IMR-90 (cell line): Measurements from ENCODE around the gene ROBO2. TPM values are rescaled to one million over a fixed set of nuclear protein-coding genes. Genes with fewer than 3 reads are reported as not detected.

Experiments used
- ATAC-seq: fragments of 200-7000 bp; cut with Tn5 transposase; 2 replicates; pipeline ENCODE4 v1.9.1; 2020; ENCODE audit warnings: low read depth, mild to moderate bottlenecking, moderate library complexity
- BruUV-seq: library from RNA; stranded (reverse); fragments of 400-500 nt; replicated peaks from 2 replicates; lab custom pipeline; 2021; lab: Mats Ljungman, UMichigan
- CTCF ChIA-PET: fragments of 300-600 bp; formaldehyde crosslinking; extraction: SDS; loops from one replicate; lab custom pipeline; 2021; ENCODE audit warnings: antibody characterized with exemption; lab: Yijun Ruan, JAX
- POLR2A ChIA-PET: fragments of 300-600 bp; sonication (Branson Sonifier 250); formaldehyde crosslinking; loops from one replicate; lab custom pipeline; 2022; ENCODE audit warnings: antibody characterized with exemption; ENCODE audit not compliant: unreplicated experiment; lab: Charles Lee
- DNase-seq: peaks from one replicate; pipeline ENCODE4 v3.0.0; 2013
- H2AFZ ChIP-seq: replicated peaks from 2 replicates; pipeline ENCODE3; 2013; ENCODE audit warnings: low read length, mild to moderate bottlenecking; ENCODE audit not compliant: poor library complexity
- H2AK5ac ChIP-seq: 2 replicates; pipeline ENCODE4 v1.6.1; 2013; ENCODE audit warnings: low read depth, low read length, inconsistent platforms
- H2AK9ac ChIP-seq: replicated peaks from 2 replicates; pipeline ENCODE3; 2013; ENCODE audit warnings: mild to moderate bottlenecking, low read depth, low read length, moderate library complexity; ENCODE audit not compliant: poor library complexity
- H2BK120ac ChIP-seq: 2 replicates; pipeline ENCODE4 v1.6.1; 2013; ENCODE audit warnings: low read depth, low read length, inconsistent platforms
- H2BK15ac ChIP-seq: 3 replicates; pipeline ENCODE4 v1.6.1; 2013; ENCODE audit warnings: low read depth, low read length, inconsistent platforms
- H2BK20ac ChIP-seq: 2 replicates; pipeline ENCODE4 v1.6.1; 2013; ENCODE audit warnings: low read depth, mild to moderate bottlenecking, inconsistent platforms, low read length, moderate library complexity
- H2BK5ac ChIP-seq: 2 replicates; pipeline ENCODE4 v1.6.1; 2013; ENCODE audit warnings: mild to moderate bottlenecking, low read depth, low read length, inconsistent platforms; ENCODE audit not compliant: poor library complexity, severe bottlenecking
- H3K14ac ChIP-seq: replicated peaks from 2 replicates; pipeline ENCODE4 v1.6.1; 2013; ENCODE audit warnings: low read depth, low read length, inconsistent platforms
- H3K18ac ChIP-seq: 2 replicates; pipeline ENCODE4 v1.6.1; 2013; ENCODE audit warnings: low read depth, low read length, control low read depth
- H3K23ac ChIP-seq: 2 replicates; pipeline ENCODE4 v1.6.1; 2013; ENCODE audit warnings: low read depth, low read length, inconsistent platforms
- H3K27ac ChIP-seq: 2 replicates; pipeline ENCODE4 v1.5.1; 2013; ENCODE audit warnings: mild to moderate bottlenecking, control low read depth, low read length; ENCODE audit not compliant: insufficient read depth
- H3K27me3 ChIP-seq: 2 replicates; pipeline ENCODE4 v1.6.1; 2013; ENCODE audit warnings: low read length; ENCODE audit not compliant: control insufficient read depth, insufficient read depth
- H3K36me3 ChIP-seq: 2 replicates; pipeline ENCODE4 v1.6.1; 2013; ENCODE audit warnings: low read length, mixed read lengths; ENCODE audit not compliant: control insufficient read depth, insufficient read depth
- H3K4ac ChIP-seq: 2 replicates; pipeline ENCODE4 v1.6.1; 2013; ENCODE audit warnings: low read depth, low read length, inconsistent platforms
- H3K4me1 ChIP-seq: 2 replicates; pipeline ENCODE4 v1.6.1; 2013; ENCODE audit warnings: low read length, mixed read lengths; ENCODE audit not compliant: control insufficient read depth, insufficient read depth
- H3K4me2 ChIP-seq: 2 replicates; pipeline ENCODE4 v1.6.1; 2013; ENCODE audit warnings: low read depth, mild to moderate bottlenecking, control low read depth, low read length, moderate library complexity
- H3K4me3 ChIP-seq: 2 replicates; pipeline ENCODE4 v1.5.1; 2013; ENCODE audit warnings: low read depth, mild to moderate bottlenecking, control low read depth, low read length, moderate library complexity; ENCODE audit not compliant: insufficient read depth
- H3K56ac ChIP-seq: 2 replicates; pipeline ENCODE4 v1.6.1; 2013; ENCODE audit warnings: low read length, inconsistent platforms; ENCODE audit not compliant: insufficient read depth; ENCODE audit errors: extremely low read depth
- H3K79me1 ChIP-seq, 2 experiments: 2 replicates each; pipeline ENCODE4 v1.6.1; 2013; ENCODE audit warnings: low read length in 2 of 2, inconsistent platforms in 1 of 2, low read depth in 1 of 2
- H3K9ac ChIP-seq: 2 replicates; pipeline ENCODE4 v1.6.1; 2013; ENCODE audit warnings: low read depth, low read length, control low read depth
- H3K9me1 ChIP-seq: 2 replicates; pipeline ENCODE4 v1.6.1; 2013; ENCODE audit warnings: low read length, inconsistent platforms; ENCODE audit not compliant: insufficient read depth
- H3K9me3 ChIP-seq: 2 replicates; pipeline ENCODE4 v1.6.1; 2013; ENCODE audit warnings: low read length; ENCODE audit not compliant: control insufficient read depth, insufficient read depth
- H4K20me1 ChIP-seq: 2 replicates; pipeline ENCODE4 v1.6.1; 2013; ENCODE audit warnings: low read length, inconsistent platforms; ENCODE audit not compliant: insufficient read depth
- H4K5ac ChIP-seq: 2 replicates; pipeline ENCODE4 v1.6.1; 2013; ENCODE audit warnings: mild to moderate bottlenecking, low read depth, low read length, control low read depth
- H4K8ac ChIP-seq, 2 experiments: 2 replicates each; pipeline ENCODE4 v1.6.1; 2013; ENCODE audit warnings: low read depth in 2 of 2, low read length in 2 of 2, control low read depth in 1 of 2, inconsistent platforms in 1 of 2
- H4K91ac ChIP-seq: 2 replicates; pipeline ENCODE4 v1.6.1; 2013; ENCODE audit warnings: low read depth, low read length, inconsistent platforms; ENCODE audit not compliant: insufficient read depth
- BHLHE40 ChIP-seq: fragments of 150-350 bp; IDR thresholded peaks from 2 replicates; pipeline ENCODE4 v1.6.1; 2016; ENCODE audit warnings: mild to moderate bottlenecking, low read depth, low read length
- CEBPB ChIP-seq: IDR thresholded peaks from 2 replicates; pipeline ENCODE4 v1.6.1; 2012; ENCODE audit warnings: low read depth, low read length, improper control_type of control experiment
- CHD1 ChIP-seq: IDR thresholded peaks from 2 replicates; pipeline ENCODE4 v1.6.1; 2012; ENCODE audit warnings: low read depth, low read length, improper control_type of control experiment
- CTCF ChIP-seq: conservative IDR thresholded peaks from 2 replicates; pipeline ENCODE4 v1.5.1; 2012; ENCODE audit warnings: mild to moderate bottlenecking, low read depth, low read length, improper control_type of control experiment
- FOS ChIP-seq: fragments of 150-350 bp; IDR thresholded peaks from 2 replicates; pipeline ENCODE4 v1.6.1; 2016; ENCODE audit warnings: low read depth, low read length
- MAFK ChIP-seq: IDR thresholded peaks from 2 replicates; pipeline ENCODE4 v1.6.1; 2012; ENCODE audit warnings: low read depth, low read length, improper control_type of control experiment
- MAZ ChIP-seq: IDR thresholded peaks from 2 replicates; pipeline ENCODE4 v1.6.1; 2012; ENCODE audit warnings: low read depth, mild to moderate bottlenecking, low read length, improper control_type of control experiment, moderate library complexity, borderline replicate concordance
- MXI1 ChIP-seq: IDR thresholded peaks from 2 replicates; pipeline ENCODE4 v1.6.1; 2012; ENCODE audit warnings: low read depth, mild to moderate bottlenecking, low read length, moderate library complexity, borderline replicate concordance
- NFE2L2 ChIP-seq: fragments of 150-350 bp; IDR thresholded peaks from 2 replicates; pipeline ENCODE4 v1.6.1; 2016; ENCODE audit warnings: low read depth, mild to moderate bottlenecking, low read length
- POLR2A ChIP-seq: IDR thresholded peaks from 2 replicates; pipeline ENCODE4 v1.6.1; 2012; ENCODE audit warnings: mild to moderate bottlenecking, low read depth, low read length
- RAD21 ChIP-seq: IDR thresholded peaks from 2 replicates; pipeline ENCODE4 v1.6.1; 2012; ENCODE audit warnings: low read length, improper control_type of control experiment
- RCOR1 ChIP-seq: IDR thresholded peaks from 2 replicates; pipeline ENCODE4 v1.6.1; 2012; ENCODE audit warnings: mild to moderate bottlenecking, low read length, improper control_type of control experiment; ENCODE audit not compliant: insufficient replicate concordance
- RFX5 ChIP-seq: IDR thresholded peaks from 2 replicates; pipeline ENCODE4 v1.8.0; 2012; ENCODE audit warnings: low read depth, mild to moderate bottlenecking, low read length, moderate library complexity
- SMC3 ChIP-seq: fragments of 150-350 bp; IDR thresholded peaks from 2 replicates; pipeline ENCODE4 v1.6.1; 2016; ENCODE audit warnings: low read depth, mild to moderate bottlenecking, antibody characterized with exemption, low read length, moderate library complexity
- USF2 ChIP-seq: fragments of 150-350 bp; IDR thresholded peaks from 2 replicates; pipeline ENCODE4 v1.6.1; 2017; ENCODE audit warnings: mild to moderate bottlenecking, antibody characterized with exemption, low read length, low read depth
- dilution Hi-C: fragments of 300-500 bp; cut with HindIII; formaldehyde crosslinking; loops from one replicate; pipeline ENCODE4 v1.14.3; 2018; ENCODE audit warnings: low sequenced_read_pairs; ENCODE audit not compliant: unreplicated experiment
- in situ Hi-C: fragments of 300-500 bp; cut with MboI; formaldehyde crosslinking; loops from 3 replicates; pipeline ENCODE4 v1.14.3; 2019; ENCODE audit warnings: low sequenced_read_pairs, inconsistent platforms, mixed read lengths
- intact Hi-C: fragments of 100-400 bp; cut with micrococcal nuclease; formaldehyde crosslinking; loops from 2 replicates; pipeline ENCODE4 v1.10.0; 2022
- polyA plus RNA-seq, 3 experiments: library from polyadenylated mRNA; depleted of rRNA; stranded (reverse); fragments of >200 nt; gene quantifications; 2 replicates each; pipeline ENCODE4 v1.2.3, GENCODE V29; 2012; ENCODE audit warnings: low replicate concordance in 1 of 3
- total RNA-seq: library from RNA; depleted of rRNA; stranded (reverse); fragments of >200 nt; gene quantifications from 2 replicates; pipeline ENCODE4 v1.2.3, GENCODE V29; 2012
- TF ChIP-seq, protein P1 (sequence below): fragments of 150-350 bp; IDR thresholded peaks from 2 replicates; pipeline ENCODE4 v1.6.1; 2016; ENCODE audit warnings: low read depth, mild to moderate bottlenecking, low read length, moderate library complexity, borderline replicate concordance

ROBO2 gene
- total and polyA plus RNA-seq, 2 of the 4 experiments (the other 2 are of a cell fraction), result 9.3 to 14.5 TPM

GRCh38 chr3:77436908-77437307 is 397.0 kb downstream of the ROBO2 start:
- no peak overlapping the region for H2AFZ ChIP-seq
- in situ Hi-C loops (no loop called here), dilution Hi-C loops (no loop called here), intact Hi-C loops (no loop called here)
- H3K79me1 ChIP-seq, result no peaks in the 10 kb centered on the region
- H3K27me3 ChIP-seq, result no peaks in the 10 kb centered on the region
- no peak overlapping the region for H2BK20ac ChIP-seq
- H3K9me1 ChIP-seq, result no peaks in the 10 kb centered on the region
- no peak for TF ChIP-seq MAZ
- no peak for TF ChIP-seq RCOR1
- no peak for TF ChIP-seq CEBPB
- no peak for TF ChIP-seq BHLHE40
- TF ChIP-seq POLR2A, result no peak
- no peak for TF ChIP-seq CTCF
- no peak for TF ChIP-seq FOS
- no peak for TF ChIP-seq MXI1
- TF ChIP-seq SMC3, result no peak
- no peak for TF ChIP-seq USF2
- no peak for TF ChIP-seq RFX5
- no peak for TF ChIP-seq MAFK
- TF ChIP-seq, protein P1, sequence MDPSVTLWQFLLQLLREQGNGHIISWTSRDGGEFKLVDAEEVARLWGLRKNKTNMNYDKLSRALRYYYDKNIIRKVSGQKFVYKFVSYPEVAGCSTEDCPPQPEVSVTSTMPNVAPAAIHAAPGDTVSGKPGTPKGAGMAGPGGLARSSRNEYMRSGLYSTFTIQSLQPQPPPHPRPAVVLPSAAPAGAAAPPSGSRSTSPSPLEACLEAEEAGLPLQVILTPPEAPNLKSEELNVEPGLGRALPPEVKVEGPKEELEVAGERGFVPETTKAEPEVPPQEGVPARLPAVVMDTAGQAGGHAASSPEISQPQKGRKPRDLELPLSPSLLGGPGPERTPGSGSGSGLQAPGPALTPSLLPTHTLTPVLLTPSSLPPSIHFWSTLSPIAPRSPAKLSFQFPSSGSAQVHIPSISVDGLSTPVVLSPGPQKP, result no peak
- no peak for TF ChIP-seq NFE2L2
- no peak for TF ChIP-seq RAD21
- TF ChIP-seq CHD1, result no peak
- H2BK5ac ChIP-seq, result no peak overlapping the region
- ATAC-seq (no peak), DNase-seq (no peak)
- H3K4me1 ChIP-seq, result no peaks in the 10 kb centered on the region
- ChIA-PET CTCF (no interaction called here), POLR2A (no interaction called here)
- H3K23ac ChIP-seq, result no peak overlapping the region
- H4K20me1 ChIP-seq, result no peaks in the 10 kb centered on the region
- no peak overlapping the region for H3K14ac ChIP-seq
- H3K9ac ChIP-seq, result no peak overlapping the region
- H2BK15ac ChIP-seq, result no peak overlapping the region
- no peak overlapping the region for H3K27ac ChIP-seq
- no peak overlapping the region for H2AK5ac ChIP-seq
- no peaks in the 10 kb centered on the region for H3K36me3 ChIP-seq
- no TSS peak for BruUV-seq
- no peak overlapping the region for H3K56ac ChIP-seq
- no peak overlapping the region for H3K4me3 ChIP-seq
- H3K18ac ChIP-seq, result no peak overlapping the region
- H3K4me2 ChIP-seq, result no peak overlapping the region
- no peak overlapping the region for H4K8ac ChIP-seq
- H2AK9ac ChIP-seq, result no peak overlapping the region
- H4K91ac ChIP-seq, result no peak overlapping the region
- H3K9me3 ChIP-seq, result no peaks in the 10 kb centered on the region
- H3K4ac ChIP-seq, result no peak overlapping the region
- no peak overlapping the region for H4K5ac ChIP-seq
- no peak overlapping the region for H2BK120ac ChIP-seq
